ENCODE results near the gene PCDHB9.
"Not testable (repeated sequence)": the region's sequence is repeated elsewhere in the genome, so short reads cannot be mapped to it uniquely, and the experiment has no call there.

Gene PCDHB9

DNA sequence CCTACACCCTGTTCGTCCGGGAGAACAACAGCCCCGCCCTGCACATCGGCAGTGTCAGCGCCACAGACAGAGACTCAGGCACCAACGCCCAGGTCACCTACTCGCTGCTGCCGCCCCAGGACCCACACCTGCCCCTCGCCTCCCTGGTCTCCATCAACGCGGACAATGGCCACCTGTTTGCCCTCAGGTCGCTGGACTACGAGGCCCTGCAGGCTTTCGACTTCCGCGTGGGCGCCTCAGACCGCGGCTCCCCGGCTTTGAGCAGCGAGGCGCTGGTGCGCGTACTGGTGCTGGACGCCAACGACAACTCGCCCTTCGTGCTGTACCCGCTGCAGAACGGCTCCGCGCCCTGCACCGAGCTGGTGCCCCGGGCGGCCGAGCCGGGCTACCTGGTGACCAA, 1.7 kb downstream of the PCDHB9 start:
- not testable (repeated sequence) for DNase-seq (ENCODE audit: low spot score)

- not testable (repeated sequence) for DNase-seq (ENCODE audit: low spot score)
These were observed 2.2 kb downstream of the PCDHB9 start for GRCh38 chr5:141189131-141189530.

- DNase-seq (ENCODE audit: low spot score): peak; percentile 20
These were observed 5.3 kb downstream of the PCDHB9 start, which contains the start of gene PCDHB10 for GRCh38 chr5:141192110-141192725. Gene PCDHB10, plus strand, starts transcription at chr5:141192353. Its CDS starts 200 bp downstream, at chr5:141192553.

GRCh38 chr5:141194332-141194731, 7.4 kb downstream of the PCDHB9 start:
- not testable (repeated sequence) for DNase-seq (ENCODE audit: low spot score)

DNA sequence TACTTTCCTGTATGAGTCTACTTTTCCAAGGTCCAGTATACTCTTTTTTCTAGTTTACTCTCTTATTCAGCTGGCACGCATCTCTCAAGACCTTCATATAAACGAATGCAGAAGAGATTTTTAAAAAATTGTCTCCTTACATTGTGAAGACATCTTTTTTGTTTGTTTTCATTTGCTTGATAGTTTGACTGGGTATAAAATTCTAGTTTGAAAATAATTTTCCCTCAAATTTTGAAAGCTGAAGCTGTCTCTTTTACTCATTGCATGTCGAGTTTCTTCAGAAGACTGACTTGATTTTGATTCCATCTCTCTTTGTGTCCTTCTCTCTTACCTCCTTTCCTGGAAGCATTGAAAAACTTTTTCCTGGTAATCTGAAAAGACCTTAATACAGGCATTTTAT, 9.4 kb downstream of the PCDHB9 start:
- no peak for DNase-seq (ENCODE audit: low spot score)

DNA sequence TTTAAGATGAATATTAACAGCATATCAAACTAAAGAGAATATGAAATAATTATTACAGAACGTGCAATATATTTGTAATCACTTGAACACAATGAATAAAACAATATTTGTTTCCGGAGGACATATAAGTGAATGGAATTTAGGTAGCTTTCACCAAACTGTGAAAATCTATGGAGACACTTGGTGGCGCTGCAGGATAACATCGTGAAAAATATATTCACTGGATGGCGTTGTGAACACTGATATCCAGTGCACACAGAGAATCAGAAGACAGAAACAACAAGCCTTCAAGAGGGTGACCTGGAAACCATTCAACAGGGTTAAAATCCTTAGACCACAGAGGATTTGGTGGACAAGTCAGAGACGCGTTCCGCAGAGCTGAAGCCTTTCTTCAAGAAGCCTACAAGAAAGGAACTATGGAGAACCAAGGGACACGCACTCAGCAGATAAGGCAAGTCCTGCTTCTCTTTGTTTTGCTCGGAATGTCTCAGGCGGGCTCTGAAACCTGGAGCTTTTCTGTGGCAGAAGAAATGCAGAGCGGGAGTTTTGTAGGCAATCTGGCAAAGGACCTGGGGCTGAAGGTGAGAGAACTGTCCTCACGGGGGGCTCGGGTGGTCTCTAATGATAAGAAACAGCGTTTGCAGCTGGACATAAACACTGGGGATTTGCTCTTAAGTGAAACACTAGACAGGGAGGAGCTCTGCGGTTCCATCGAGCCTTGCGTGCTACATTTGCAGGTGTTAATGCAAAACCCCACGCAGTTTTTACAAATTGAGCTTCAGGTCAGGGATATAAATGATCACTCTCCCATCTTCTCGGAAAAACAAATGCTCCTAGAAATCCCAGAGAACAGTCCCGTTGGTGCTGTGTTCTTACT, 12.6 kb downstream of the PCDHB9 start, which contains the start of gene PCDHB11:
Gene PCDHB11 (plus strand): TSS at position 269 of the 877 bp plus-strand sequence. CDS start 148 bp downstream, at position 417.
- DNase-seq (ENCODE audit: low spot score): no peak

- DNase-seq (ENCODE audit: low spot score): not testable (repeated sequence)
These were observed 14.2 kb downstream of the PCDHB9 start for GRCh38 chr5:141201126-141201525.

GRCh38 chr5:141201646-141202045, 14.7 kb downstream of the PCDHB9 start:
- DNase-seq (ENCODE audit: low spot score): not testable (repeated sequence)

GRCh38 chr5:141208478-141208877, 21.5 kb downstream of the PCDHB9 start, which contains the start of gene PCDHB12:
Gene PCDHB12, plus strand, starts transcription at chr5:141208719. Its CDS starts 189 bp downstream, at chr5:141208908.
- DNase-seq (ENCODE audit: low spot score): no peak

DNA sequence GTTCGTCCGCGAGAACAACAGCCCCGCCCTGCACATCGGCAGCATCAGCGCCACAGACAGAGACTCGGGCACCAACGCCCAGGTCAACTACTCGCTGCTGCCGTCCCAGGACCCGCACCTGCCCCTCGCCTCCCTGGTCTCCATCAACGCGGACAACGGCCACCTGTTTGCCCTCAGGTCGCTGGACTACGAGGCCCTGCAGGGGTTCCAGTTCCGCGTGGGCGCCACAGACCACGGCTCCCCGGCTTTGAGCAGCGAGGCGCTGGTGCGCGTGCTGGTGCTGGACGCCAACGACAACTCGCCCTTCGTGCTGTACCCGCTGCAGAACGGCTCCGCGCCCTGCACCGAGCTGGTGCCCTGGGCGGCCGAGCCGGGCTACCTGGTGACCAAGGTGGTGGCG, 23.3 kb downstream of the PCDHB9 start:
- not testable (repeated sequence) for DNase-seq (ENCODE audit: low spot score)

GRCh38 chr5:141210849-141211248, 23.9 kb downstream of the PCDHB9 start:
- DNase-seq (ENCODE audit: low spot score): not testable (repeated sequence)

- DNase-seq (ENCODE audit: low spot score): not testable (repeated sequence)
These were observed 26.8 kb downstream of the PCDHB9 start, which contains the start of gene PCDHB13 for GRCh38 chr5:141213656-141214339. Gene PCDHB13, plus strand, starts transcription at chr5:141213919. Its CDS starts 205 bp downstream, at chr5:141214124.

DNA sequence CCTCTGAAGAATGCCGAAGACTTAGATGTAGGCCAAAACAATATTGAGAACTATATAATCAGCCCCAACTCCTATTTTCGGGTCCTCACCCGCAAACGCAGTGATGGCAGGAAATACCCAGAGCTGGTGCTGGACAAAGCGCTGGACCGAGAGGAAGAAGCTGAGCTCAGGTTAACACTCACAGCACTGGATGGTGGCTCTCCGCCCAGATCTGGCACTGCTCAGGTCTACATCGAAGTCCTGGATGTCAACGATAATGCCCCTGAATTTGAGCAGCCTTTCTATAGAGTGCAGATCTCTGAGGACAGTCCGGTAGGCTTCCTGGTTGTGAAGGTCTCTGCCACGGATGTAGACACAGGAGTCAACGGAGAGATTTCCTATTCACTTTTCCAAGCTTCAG, 27.6 kb downstream of the PCDHB9 start:
- not testable (repeated sequence) for DNase-seq (ENCODE audit: low spot score)

DNA sequence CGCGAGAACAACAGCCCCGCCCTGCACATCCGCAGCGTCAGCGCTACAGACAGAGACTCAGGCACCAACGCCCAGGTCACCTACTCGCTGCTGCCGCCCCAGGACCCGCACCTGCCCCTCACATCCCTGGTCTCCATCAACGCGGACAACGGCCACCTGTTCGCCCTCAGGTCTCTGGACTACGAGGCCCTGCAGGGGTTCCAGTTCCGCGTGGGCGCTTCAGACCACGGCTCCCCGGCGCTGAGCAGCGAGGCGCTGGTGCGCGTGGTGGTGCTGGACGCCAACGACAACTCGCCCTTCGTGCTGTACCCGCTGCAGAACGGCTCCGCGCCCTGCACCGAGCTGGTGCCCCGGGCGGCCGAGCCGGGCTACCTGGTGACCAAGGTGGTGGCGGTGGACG, 28.5 kb downstream of the PCDHB9 start:
- DNase-seq (ENCODE audit: low spot score): not testable (repeated sequence)

GRCh38 chr5:141216035-141216434, 29.1 kb downstream of the PCDHB9 start:
- DNase-seq (ENCODE audit: low spot score): not testable (repeated sequence)

DNA sequence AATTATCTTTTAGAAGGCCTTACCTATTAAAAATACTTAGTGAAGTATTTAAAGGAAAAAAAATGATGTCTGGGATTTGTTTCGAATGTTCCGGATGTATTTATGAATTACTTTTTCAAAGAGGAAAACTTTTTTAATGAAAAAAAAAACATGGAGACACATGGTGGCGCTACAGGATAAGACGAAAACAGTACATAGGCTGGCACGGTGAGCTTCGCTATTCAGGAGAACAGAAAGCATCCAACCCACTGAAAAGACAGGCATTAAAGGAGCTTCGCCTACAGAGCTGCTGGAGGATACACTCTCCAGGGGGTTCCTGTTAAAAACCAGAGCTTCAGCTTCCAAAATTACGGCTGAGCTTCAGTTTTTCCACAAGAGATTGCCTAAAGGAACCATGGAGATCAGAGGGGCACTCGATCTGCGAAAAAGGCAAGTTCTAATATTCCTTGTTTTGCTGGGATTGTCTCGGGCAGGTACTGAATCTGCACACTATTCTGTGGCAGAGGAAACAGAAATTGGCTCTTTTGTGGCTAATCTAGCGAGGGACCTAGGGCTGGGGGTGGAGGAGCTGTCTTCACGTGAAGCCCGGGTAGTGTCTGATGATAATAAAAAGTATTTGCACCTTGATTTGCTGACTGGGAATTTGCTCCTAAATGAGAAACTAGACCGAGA, 36.3 kb downstream of the PCDHB9 start, which contains the start of gene PCDHB14:
Gene PCDHB14 (plus strand): TSS at position 232 of the 672 bp plus-strand sequence. CDS start 163 bp downstream, at position 395.
- DNase-seq (ENCODE audit: low spot score): peak; percentile 24

- not testable (repeated sequence) for DNase-seq (ENCODE audit: low spot score)
These were observed 37.9 kb downstream of the PCDHB9 start for GRCh38 chr5:141224844-141225243.

DNA sequence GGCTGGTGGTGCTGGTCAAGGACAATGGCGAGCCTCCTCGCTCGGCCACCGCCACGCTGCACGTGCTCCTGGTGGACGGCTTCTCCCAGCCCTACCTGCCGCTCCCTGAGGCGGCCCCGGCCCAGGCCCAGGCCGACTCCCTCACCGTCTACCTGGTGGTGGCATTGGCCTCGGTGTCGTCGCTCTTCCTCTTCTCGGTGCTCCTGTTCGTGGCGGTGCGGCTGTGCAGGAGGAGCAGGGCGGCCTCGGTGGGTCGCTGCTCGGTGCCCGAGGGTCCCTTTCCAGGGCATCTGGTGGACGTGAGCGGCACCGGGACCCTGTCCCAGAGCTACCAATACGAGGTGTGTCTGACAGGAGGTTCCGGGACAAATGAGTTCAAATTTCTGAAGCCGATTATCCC, 38.5 kb downstream of the PCDHB9 start:
- not testable (repeated sequence) for DNase-seq (ENCODE audit: low spot score)

- no peak for DNase-seq (ENCODE audit: low spot score)
These were observed 47.2 kb downstream of the PCDHB9 start for GRCh38 chr5:141234109-141234667.

GRCh38 chr5:141235922-141236321, 49.0 kb downstream of the PCDHB9 start:
- not testable (repeated sequence) for DNase-seq (ENCODE audit: low spot score)
